Forelimb muscle (tissue), 1 donor: ENCODE data around the gene TP53TG5. TPM values are rescaled to one million over a fixed set of nuclear protein-coding genes. Genes with fewer than 3 reads are reported as not detected.

Source experiments
- DNase-seq: peaks from one replicate; pipeline ENCODE4 v3.0.0-alpha.2; 2013; ENCODE audit warnings: low read depth
- polyA plus RNA-seq: library from polyadenylated mRNA; unstranded; fragments of 120-200 nt; gene quantifications from one replicate; pipeline ENCODE4 v1.2.1, GENCODE V29; 2013; ENCODE audit not compliant: insufficient read length

The TP53TG5 gene
- 0.68 TPM for polyA plus RNA-seq

- DNase-seq = no peak
These were observed at the start of gene TP53TG5 for GRCh38 chr20:45378191-45378590. TP53TG5 (minus strand) TSS chr20:45378325; CDS start chr20:45378236, 89 bp downstream.

DNA sequence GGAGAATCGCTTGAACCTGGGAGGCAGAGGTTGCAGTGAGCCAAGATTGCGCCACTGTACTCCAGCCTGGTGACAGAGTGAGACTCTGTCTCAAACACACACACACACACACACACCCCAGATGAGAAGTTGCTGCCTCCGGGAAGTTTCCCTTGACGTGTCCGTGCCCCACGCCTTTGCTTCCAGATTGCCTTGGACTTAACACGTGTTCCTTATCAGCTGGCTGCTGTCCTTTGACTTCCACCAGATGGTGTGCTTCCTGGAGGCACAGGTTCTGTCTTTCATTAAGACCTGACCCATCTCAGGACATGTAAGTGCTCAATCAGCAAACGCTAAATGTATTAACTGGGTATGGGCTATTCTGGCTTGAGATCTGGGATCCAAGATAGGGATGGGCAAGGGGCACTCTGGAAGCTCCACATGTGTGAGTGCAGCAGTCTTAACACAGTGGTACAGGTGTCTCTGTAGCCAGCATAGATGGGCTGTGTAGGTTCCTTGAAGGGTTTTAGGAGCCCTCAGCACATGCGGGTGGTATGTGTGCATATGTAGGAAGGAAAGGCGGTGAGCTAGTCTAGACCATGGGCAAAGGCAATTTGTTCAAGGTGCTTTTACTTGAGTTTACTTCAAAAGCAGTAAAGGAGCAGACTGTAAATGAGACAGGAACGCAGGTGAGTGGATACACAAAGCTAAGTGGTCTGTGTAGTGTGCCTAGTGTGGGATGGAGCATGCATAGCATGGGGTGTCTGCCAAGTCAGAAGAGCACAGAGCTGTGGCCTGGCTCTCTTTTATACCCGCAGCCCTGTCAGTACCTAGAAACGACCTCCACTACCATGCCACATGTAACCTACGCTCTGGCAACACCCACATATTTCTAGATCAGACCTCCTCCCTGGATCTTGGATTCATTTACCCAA, 49.4 kb upstream of the TP53TG5 start:
- no peak for DNase-seq

GRCh38 chr20:45426320-45427016, 48.3 kb upstream of the TP53TG5 start:
- DNase-seq = no peak

DNA sequence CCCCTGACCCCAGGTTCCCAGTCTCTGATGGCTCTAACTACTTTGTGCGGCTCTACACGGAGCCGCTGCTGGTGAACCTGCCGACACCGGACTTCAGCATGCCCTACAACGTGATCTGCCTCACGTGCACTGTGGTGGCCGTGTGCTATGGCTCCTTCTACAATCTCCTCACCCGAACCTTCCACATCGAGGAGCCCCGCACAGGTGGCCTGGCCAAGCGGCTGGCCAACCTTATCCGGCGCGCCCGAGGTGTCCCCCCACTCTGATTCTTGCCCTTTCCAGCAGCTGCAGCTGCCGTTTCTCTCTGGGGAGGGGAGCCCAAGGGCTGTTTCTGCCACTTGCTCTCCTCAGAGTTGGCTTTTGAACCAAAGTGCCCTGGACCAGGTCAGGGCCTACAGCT, 47.4 kb upstream of the TP53TG5 start:
- DNase-seq = no peak

GRCh38 chr20:45423700-45424099, 45.6 kb upstream of the TP53TG5 start:
- DNase-seq = no peak

DNA sequence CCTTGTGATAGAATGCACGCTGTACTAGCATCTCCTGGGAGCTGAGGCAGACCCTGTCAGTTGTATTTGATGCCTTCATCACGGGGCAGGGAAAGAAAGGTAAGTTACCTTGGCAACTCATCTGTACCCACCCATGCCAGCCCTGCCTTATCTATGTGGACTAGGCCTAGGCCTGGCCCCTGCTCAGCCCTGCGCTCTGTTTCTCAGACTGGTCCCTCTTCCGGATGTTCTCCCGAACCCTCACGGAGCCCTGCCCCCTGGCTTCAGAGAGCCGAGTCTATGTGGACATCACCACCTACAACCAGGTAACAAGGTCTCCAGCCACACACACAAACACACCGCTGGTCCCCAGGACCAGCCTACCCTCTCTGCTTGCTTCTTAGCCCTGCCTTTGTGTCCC, 42.0 kb upstream of the TP53TG5 start:
- no peak for DNase-seq

GRCh38 chr20:45419188-45420091, 41.3 kb upstream of the TP53TG5 start:
- no peak for DNase-seq

GRCh38 chr20:45416917-45417316, 38.8 kb upstream of the TP53TG5 start:
- no peak for DNase-seq

DNA sequence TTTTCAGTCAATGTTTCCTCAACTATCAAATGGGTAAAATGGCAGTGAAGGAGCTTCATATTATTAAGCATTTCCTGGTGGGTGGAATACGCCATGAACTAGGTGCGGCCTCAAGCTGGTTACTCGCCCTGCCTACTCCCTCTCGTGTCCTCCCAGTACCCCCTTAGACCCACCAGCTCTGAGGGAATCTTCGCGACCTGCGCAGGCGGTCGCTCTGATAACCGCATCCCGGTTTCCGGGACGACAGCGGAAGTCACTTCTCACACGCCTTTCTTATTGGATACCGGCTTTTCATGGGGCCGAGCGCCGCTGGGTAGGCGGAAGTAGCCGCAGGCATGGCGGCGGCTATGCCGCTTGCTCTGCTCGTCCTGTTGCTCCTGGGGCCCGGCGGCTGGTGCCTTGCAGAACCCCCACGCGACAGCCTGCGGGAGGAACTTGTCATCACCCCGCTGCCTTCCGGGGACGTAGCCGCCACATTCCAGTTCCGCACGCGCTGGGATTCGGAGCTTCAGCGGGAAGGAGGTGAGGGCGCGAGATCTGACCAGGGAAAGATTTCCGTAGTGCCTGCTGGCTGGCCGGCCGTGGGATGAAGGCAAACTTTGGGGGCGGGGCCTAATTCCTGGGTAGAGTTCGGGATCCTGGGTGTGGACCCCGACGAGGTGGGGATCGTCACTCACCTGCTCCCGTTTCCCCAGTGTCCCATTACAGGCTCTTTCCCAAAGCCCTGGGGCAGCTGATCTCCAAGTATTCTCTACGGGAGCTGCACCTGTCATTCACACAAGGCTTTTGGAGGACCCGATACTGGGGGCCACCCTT, 37.9 kb upstream of the TP53TG5 start, which contains the start of gene PIGT:
Gene PIGT, plus strand, starts transcription at position 320 of the 816 bp plus-strand sequence. Its CDS starts 16 bp downstream, at position 336.
- DNase-seq = peak; percentile 70

DNA sequence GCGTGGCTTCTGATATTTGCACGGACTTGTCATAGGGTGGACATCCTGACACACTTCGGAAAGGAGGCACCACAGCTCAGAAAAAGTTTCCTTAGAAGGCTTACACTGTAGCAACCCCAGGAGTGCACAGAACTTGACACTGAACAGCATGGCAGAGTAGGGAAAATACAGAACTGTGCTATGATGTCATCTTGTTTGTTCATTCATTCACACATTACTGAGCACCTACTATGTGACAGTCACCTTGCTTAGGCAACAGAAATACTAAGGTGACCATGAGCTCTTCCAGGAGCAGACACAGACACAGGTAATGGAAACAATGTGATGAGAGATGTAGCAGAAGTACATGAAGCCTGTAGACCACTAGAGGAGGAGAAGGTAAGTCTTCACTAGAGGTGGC, 35.4 kb upstream of the TP53TG5 start:
- no peak for DNase-seq

DNA sequence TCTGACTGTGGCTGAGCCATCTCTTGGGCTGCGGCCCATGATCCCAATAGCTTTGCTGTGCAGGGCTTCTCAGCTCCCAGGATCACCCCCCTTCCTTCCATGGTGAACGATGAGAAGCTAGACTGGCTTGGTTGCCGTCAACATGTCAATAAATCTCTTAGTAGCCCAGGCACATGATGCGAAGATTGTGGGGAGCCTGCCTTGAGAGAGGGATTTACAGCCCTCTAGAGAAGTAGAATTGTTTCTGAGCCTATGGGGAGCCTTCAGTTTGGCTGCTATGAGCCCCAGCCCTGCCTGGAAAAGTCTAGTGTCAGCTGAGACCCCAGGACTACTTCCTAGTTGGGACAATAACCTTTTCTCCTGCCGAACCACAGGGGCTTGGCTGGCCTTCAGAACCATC, 34.5 kb upstream of the TP53TG5 start:
- DNase-seq = no peak

GRCh38 chr20:45410887-45411286, 32.8 kb upstream of the TP53TG5 start:
- DNase-seq = no peak

DNA sequence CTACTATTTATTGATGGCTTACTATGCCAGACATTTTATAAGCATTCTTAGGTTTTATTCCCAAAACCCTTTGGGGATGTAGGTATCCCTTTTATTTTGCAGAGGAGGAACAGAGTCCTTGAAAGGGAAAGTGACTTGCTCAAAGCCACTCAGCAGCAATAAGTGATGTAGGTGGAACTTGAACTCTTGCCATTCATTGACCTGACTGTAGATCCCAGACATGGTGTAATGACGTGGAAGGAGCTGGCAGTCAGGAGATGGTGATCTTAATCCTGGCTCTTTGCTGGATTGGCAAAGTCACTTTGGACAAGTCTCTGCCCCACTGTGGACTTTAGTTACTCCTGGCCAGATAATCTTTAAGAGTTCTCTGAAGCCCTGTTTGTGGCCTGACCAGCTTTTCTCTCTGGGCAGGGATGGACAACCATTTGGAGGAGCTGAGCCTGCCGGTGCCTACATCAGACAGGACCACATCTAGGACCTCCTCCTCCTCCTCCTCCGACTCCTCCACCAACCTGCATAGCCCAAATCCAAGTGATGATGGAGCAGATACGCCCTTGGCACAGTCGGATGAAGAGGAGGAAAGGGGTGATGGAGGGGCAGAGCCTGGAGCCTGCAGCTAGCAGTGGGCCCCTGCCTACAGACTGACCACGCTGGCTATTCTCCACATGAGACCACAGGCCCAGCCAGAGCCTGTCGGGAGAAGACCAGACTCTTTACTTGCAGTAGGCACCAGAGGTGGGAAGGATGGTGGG, 31.6 kb upstream of the TP53TG5 start:
- DNase-seq = no peak

DNA sequence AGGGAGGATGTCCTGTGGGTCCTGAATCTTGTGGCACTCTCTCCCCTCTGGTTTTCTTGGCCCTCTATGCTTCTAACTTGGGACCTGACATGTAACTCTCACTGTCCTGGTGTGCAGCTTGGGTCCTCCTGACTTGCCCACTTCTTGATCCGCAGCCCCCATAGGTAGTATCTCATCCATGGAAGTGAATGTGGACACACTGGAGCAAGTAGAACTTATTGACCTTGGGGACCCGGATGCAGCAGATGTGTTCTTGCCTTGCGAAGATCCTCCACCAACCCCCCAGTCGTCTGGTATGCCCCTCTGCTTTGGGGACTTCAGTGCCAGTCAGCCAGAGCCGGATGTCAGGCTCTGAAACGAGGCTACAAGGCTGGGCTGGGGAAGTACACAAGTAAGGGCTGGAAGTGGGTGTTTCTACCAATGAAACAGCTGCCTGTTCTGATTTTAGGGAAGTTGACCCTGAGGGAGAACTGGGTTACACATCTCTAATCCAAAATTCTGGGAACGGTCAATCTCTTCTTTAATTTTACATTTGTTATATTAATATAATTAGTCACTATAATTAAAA, 30.6 kb upstream of the TP53TG5 start:
- DNase-seq = no peak

GRCh38 chr20:45407783-45408645, 29.9 kb upstream of the TP53TG5 start, which contains the start of gene DBNDD2:
DBNDD2 (plus strand) TSS chr20:45408289; CDS start chr20:45408468, 179 bp downstream.
- DNase-seq = no peak

DNA sequence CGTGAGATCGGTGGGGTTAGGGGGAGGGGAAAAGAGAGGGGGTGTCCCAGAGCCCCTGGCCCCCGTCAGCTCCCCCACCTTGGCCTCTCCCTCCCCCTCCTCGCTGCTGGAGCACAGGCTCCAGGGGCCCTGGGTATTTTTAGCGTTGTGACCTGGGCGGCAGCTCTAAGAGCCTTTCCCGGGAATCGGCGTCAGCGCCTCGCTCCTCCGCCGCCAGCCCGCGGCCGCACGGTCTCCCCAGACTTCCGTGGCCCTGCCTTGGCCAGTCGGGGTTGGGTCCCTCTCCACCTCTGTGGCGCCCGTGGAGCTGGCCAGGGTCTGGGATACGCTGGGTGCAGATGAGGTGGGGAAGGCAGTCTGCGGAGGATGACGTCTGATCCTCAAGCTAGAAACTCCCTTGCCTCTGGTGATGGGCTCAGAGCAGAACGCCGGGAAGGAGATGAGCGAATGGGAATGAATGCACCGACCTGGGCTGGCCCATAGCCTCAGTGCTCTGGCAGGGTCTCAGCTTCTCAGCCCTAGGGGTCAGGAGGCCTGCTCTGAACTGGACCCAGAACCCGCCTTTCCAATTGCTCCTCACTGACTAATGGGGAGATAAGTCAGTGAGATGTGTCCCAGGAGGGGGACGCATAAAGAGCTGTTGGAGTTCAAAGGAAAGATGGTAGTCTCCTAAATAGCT, 29.1 kb upstream of the TP53TG5 start:
- DNase-seq = no peak

- no peak for DNase-seq
These were observed 28.3 kb upstream of the TP53TG5 start for GRCh38 chr20:45406260-45407066.
